ENCODE data around the gene SMURF2. TPM values are rescaled to one million over a fixed set of nuclear protein-coding genes. Genes with fewer than 3 reads are reported as not detected.

The SMURF2 gene
- 39.6 TPM for total RNA-seq

GRCh38 chr17:64661976-64662773 lies at the start of gene SMURF2:
SMURF2 (minus strand) TSS chr17:64662307; CDS start chr17:64661880, 427 bp downstream.

GRCh38 chr17:64506576-64507412 lies 155.3 kb downstream of the SMURF2 start, which contains the start of gene CEP95:
CEP95 (plus strand) TSS chr17:64506977; CDS start chr17:64507098, 121 bp downstream.

GRCh38 chr17:64506201-64506575 lies 155.9 kb downstream of the SMURF2 start, which contains the start of gene DDX5:
DDX5 (minus strand) TSS chr17:64506289; CDS start chr17:64506119, 170 bp downstream.

GRCh38 chr17:64496786-64497564 lies 165.1 kb downstream of the SMURF2 start, which contains the start of gene POLG2:
POLG2 (minus strand) TSS chr17:64497054; CDS start chr17:64496968, 86 bp downstream.

Small RNAs within 50 kb of the gene (small RNA-seq; reads per million reads assigned to genes)
- gene AC009994.1 (ENCODE audit: low replicate concordance), result not detected

Other genes starting within 250 kb of the SMURF2 start
- 6.5 TPM for gene MILR1, start 213.2 kb downstream of the SMURF2 start, total RNA-seq
- 18.7 TPM for gene POLG2, start 165.3 kb downstream of the SMURF2 start, total RNA-seq
- gene DDX5, start 156.0 kb downstream of the SMURF2 start, total RNA-seq, result 387 TPM
- gene CEP95, start 155.3 kb downstream of the SMURF2 start, total RNA-seq, result 71.8 TPM

Measured in metanephros (tissue), 2 donors.